ENCODE measurements around the gene PRKN.
"Not testable (repeated sequence)": the region's sequence is repeated elsewhere in the genome, so short reads cannot be mapped to it uniquely, and the experiment has no call there.

The PRKN gene

DNA sequence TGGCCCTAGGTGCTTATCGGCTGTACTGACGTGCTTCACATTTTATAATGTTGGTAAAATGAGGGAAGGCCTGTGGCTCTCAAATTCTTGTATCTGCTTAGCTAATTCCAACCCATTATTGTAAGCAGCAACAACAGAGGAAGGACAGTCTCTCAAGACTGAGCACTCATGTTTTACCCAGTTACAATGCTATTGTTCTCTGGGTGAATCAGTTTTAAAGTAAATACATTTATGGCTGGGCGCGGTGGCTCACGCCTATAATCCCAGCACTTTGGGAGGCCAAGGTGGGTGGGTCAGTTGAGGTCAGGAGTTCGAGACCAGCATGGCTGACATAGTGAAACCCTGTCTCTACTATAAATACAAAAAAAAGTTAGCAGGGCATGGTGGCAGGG, 194.6 kb downstream of the PRKN start:
- no peak for DNase-seq (ENCODE audit: low read depth in 2 of 2)

DNA sequence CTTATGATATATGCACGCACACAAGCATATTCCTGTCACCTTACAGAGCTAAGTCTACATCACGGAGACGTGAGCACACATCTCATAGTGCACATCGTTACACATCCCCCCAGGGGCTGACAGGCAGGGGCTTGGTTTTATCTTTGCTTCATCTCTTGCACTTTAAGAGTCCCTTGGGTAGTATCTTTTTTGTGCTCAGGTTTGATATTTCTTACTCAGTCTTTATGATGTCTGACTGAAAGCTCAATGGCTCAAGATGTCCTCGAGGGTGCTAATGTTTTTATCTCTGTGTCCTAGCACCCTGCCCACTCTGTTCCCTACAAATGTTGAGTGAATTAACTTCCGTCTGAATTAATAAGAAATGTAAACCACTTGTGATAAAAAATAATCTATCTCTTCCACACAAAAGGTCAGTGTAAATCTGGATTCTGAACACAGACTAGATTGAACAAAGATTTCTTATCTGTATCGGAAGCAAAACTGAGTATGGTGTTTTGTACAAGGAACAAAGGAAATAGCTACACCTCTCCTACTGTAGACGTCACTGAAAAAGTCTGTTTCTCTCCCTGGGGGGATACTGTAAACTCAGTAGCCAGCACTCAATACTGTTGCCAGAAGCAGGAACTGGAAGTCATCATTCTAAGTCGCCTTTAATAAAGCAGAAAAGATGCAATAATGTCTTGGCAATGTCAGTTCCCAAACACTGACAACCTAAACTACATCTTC, 195.1 kb downstream of the PRKN start:
- no peak for DNase-seq (ENCODE audit: low read depth in 2 of 2)

DNA sequence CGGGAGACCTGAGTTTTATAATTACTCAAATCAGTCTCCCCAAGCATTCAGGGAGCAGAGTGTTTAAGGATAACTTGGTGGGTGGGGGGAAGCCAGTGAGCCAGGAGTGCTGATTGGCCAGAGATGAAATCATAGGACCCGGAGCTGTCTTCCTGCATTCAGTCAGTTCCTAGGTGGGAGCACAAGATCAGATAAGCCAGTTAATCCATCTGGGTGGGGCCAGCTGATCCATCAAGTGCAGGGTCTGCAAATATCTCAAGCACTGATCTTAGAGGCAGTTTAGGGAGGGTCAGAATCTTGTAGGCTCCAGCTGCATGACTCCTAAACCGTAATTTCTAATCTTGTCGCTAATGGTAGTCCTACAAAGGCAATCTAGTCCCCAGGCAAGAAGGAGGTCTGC, 196.2 kb downstream of the PRKN start:
- not testable (repeated sequence) for DNase-seq (ENCODE audit: low read depth in 2 of 2)

DNA sequence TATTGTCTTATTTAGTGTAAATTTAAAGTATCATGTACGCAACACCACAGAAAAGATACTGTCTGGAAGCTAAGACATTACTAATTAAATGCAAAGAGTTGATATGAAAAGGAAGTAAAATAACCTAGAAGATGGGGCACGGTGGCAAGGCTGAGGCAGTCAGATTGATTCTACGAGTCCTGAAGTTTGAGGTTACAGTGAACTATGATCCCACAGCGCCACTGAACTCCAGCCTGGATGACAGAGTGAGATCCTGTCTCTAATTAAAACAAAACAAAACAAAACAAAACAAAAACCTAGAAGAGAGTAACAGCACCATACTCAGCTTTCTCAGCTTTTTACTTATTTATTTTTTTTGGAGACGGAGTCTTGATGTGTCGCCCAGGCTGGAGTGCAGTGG, 199.0 kb downstream of the PRKN start:
- DNase-seq (ENCODE audit: low read depth in 2 of 2) = no peak

DNA sequence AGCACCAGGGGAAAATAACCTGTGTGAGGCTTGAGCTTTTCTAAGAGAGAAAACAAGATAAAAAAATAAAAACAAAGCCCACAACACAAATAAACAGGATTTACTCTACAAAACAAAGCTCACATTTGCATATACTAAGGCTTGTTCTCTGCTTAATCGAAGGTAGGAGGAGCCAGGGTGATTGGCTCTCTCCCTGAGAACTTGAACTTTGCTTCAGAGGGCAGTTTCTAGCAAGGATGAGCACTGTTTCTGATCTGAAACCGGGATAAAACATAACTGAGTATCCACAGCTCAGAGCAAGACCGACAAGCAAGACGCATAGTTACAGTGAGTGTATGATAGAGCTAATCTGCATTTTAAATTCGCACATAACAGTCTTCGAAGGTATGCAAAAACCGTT, 200.6 kb downstream of the PRKN start:
- DNase-seq (ENCODE audit: low read depth in 2 of 2) = no peak

GRCh38 chr6:162525181-162525580, 202.4 kb downstream of the PRKN start:
- no peak for DNase-seq (ENCODE audit: low read depth in 2 of 2)

DNA sequence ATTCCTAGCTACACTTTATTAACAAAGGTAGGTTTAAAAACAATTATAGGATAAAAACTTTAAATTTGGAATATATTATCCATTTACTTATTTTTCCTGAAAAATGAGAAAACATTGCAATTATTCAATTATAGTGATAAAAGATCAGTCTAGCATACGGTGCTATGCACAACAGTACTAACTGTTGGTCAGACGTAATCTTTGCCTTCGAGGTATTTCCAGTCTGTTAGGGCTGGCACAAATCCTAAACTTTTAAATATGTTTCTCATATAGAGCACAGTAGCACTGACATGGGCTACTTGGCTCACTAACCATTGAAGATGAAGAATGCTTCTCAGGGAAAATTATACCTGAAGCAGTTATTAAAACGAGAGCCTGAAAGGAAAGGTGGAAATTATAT, 214.8 kb downstream of the PRKN start:
- DNase-seq (ENCODE audit: low read depth in 2 of 2) = no peak

DNA sequence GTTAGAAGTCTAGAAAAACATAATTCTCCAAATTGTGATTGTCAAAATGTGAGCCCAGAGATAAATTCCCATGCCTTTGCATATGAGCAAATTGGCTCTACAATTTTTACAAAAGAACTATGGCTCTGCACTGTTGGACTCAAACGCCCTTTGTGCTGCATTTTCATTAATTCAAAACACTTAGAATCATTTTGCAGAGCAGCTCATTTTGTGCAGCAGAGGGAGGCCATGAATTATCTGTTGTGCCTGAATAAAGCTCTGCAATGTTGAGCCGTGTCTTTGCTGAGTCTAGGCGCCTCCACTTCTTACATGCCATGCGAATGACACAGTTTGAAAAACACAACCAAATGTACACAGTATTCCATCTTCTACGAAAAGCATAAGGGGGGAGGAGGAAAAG, 230.2 kb downstream of the PRKN start:
- no peak for DNase-seq (ENCODE audit: low read depth in 2 of 2)

DNA sequence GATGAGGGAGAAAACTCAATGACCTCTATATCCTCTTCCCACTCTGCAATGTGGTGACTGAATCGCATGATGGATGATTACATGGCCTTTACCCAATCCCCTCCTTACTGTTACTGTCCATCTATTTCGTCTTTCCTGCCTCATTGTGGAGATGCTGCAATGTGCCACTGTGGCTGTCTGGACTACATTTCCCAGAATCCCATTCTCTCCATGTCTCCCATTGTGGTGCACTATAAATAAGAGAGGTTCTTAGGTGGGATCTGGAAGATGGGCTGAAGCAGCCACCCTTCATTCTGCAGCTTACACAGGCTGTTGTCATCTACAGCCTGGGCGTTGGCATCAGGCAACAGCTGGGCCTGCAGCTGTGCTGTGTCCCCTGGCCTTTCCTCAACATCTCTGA, 233.6 kb downstream of the PRKN start:
- DNase-seq (ENCODE audit: low read depth in 2 of 2) = no peak

DNA sequence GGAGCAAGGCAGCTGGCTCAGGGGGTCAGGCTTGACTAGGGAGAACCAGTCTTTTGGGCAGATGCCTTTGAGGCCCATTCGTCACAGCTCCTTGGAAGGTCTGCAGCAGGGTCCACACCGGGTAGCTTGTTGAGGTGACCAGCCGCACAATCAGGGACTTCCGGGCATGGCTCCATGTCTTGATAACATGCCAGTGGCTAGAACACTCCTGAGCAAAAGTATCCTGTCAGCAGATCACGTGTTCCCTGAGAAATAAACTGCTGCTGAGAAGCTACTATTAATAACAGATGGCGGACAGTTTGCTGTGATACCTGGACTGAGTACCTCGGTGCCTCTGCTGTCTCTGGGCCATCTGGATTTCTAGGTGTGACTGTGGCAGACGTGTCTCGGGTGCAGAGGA, 235.9 kb downstream of the PRKN start:
- DNase-seq (ENCODE audit: low read depth in 2 of 2) = no peak

- DNase-seq (ENCODE audit: low read depth in 2 of 2) = no peak
These were observed 238.2 kb downstream of the PRKN start for GRCh38 chr6:162489101-162489976.

DNA sequence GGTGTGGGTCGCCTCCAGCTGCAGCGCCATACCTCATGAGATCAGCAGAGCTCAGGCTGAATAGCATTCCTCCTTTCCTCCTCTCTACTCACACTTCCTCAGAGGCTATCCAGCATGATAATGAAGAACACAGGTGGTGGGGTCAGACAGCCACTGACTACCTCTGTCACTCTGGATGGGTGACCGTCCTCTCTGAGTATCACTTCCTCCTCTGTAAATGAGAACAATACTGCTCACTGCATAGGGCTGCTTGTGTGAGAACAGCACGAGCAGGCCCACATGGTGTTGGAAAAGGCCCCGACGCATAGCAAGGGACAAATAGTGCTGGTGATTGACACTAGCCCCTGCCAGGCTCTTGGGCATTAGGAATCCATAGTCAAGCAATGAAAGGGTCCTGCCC, 239.1 kb downstream of the PRKN start:
- no peak for DNase-seq (ENCODE audit: low read depth in 2 of 2)

GRCh38 chr6:162485464-162485863, 242.1 kb downstream of the PRKN start:
- DNase-seq (ENCODE audit: low read depth in 2 of 2) = no peak

DNA sequence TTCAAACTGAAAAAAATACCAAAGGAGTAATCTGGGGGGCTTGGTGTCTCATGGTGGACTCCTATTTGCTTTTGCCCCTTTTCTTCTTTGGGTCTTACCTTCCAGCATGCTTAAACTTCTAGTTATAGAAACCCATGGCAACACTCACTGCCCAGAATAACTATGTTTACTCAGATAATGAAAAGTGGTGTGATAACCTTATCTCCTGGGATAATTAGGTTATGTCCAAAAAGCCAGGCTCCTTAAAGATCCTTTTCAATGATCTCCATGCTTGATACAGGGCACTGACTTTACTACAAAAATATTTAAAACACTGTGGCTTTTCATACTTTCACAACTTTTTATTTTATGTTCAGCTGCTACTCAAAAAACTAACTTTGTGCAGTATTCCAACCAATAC, 245.6 kb downstream of the PRKN start:
- DNase-seq (ENCODE audit: low read depth in 2 of 2) = no peak

DNA sequence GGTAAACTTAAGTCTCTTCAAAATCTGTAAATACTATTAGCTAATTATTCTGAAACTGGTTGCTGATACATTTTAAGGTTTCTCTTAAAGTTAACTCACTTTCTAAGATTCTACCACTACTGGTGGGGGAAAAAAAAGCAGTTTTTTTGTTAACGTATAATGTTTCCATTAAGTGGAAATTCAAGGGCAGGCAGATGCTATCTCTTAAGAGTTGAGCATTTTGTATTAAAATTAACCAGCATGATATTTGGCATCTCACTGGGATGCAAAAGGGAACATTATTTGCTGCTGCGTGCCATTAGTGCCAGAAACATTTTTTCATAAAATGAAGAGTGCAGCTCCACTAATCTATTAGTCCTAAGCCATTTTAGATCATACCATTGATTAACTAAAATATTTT, 246.2 kb downstream of the PRKN start:
- no peak for DNase-seq (ENCODE audit: low read depth in 2 of 2)

- no peak for DNase-seq (ENCODE audit: low read depth in 2 of 2)
These were observed 249.3 kb downstream of the PRKN start for GRCh38 chr6:162478192-162478671.

DNA sequence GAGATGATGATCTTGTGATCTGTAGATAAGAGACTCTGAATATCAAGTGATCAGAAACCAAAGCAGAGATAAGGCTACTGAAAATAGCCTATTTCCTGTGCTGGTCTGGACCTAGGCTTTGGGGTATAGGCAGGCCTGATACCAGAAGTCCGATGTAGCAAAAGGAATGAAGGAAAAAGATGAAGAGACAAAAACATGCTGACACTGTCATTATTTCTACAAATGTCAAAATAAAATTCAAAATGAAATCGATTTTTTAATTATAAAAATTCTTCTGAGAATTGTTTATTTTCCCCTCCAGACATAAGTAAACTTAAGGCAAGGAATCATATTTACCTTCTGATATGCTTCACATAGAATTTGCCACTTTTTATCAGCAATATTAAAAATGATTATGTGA, 252.8 kb downstream of the PRKN start:
- no peak for DNase-seq (ENCODE audit: low read depth in 2 of 2)

DNA sequence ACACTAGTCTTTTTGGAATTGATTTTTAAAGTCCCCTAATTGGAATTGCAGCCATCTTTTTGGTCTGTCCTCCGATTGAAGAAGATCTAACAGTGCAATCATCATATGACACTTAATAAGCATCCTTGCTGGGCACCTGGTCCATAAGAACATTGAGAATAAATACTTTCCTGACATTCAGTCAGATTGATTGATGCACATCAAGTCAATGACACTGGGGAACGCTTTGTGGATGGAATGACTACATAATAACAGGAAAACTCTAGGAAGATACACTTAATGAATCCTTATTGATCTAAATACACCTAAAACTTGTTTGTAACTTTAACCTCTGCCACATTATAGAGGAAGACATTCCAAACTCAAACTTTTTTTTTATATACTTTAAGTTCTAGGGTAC, 255.7 kb downstream of the PRKN start:
- no peak for DNase-seq (ENCODE audit: low read depth in 2 of 2)

DNA sequence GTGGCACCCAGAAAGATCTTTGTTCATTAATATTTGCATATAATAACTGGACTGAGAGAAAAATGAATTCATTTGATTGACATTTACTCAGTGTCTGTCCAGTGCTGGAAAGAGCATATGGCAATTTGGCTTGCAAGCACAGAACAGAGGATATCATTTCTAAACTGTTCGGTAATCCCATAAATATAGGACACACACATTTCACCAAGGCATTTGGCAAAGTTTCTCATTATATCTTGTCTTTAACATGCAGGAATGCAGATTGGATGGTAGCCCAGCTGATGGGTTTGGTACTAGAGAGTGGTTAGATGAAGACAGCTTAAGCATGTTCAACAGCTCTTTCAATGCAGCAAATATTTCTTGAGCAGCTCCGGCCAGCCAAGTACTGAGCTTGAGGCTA, 259.2 kb downstream of the PRKN start:
- DNase-seq (ENCODE audit: low read depth in 2 of 2) = no peak

- no peak for DNase-seq (ENCODE audit: low read depth in 2 of 2)
These were observed 259.9 kb downstream of the PRKN start for GRCh38 chr6:162467679-162468078.

GRCh38 chr6:162463576-162463975, 264.0 kb downstream of the PRKN start:
- no peak for DNase-seq (ENCODE audit: low read depth in 2 of 2)

DNA sequence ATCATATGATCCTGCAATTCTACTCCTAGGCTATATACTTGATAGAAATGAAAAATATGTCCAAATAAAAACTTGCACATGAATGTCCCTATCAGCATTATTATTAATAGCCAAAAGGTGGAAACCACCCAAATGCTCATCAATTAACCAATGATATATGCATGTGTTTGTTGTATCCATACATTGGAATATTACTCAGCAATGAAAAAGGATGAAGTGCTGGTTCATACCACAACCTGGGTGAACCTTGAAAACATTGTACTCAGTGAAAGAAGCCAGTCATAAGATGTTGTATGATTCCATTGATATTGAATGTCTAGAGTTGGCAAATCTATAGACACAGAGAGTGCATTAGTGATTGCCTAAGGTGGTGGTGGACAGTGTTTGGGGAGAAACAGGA, 267.6 kb downstream of the PRKN start:
- no peak for DNase-seq (ENCODE audit: low read depth in 2 of 2)

DNA sequence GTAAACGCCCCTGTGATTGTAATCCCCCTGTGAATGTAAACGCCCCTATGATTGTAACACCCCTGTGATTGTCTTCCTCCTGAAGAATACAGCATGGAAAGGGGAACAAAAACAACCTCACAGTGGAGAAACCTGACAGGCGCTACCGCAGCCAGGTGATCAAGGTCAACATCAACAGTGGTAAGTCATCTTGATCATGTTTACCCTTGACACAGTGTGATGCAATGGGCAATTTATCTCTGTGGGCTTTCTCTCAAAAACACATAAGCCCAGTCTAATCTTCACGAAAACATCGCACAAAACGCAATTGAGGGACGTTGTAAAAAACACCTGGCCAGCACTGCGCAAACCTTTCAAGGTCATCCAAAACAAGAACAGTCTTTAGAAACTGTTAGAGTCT, 277.2 kb downstream of the PRKN start:
- no peak for DNase-seq (ENCODE audit: low read depth in 2 of 2)

All from stimulated activated CD4-positive, alpha-beta T cell treated with anti-CD3 and anti-CD28 coated beads, Interleukin-12 subunit alpha, Interleukin-12 subunit beta, amount 100 ng/mL, for 24 hours (primary cell).